Heart left ventricle (tissue), 13 donors: Measurements from ENCODE around the gene STRN3.

Experiments
- CTCF ChIP-seq, 12 donors: fragments of 200-600 bp; sonication (generic) in 4 of 12; IDR thresholded peaks; one replicate each; pipeline versions ENCODE4 v1.5.0 to v1.8.0; 2018 to 2022; ENCODE audit warnings: antibody characterized with exemption in 12 of 12, mild to moderate bottlenecking in 5 of 12
- POLR2A ChIP-seq, 2 donors: fragments of 450-650 bp; IDR thresholded peaks; one replicate each; pipeline ENCODE4 v1.6.1; 2017; ENCODE audit warnings: antibody characterized with exemption in 2 of 2, mild to moderate bottlenecking in 2 of 2, moderate library complexity in 2 of 2
- donor health status: ischemic (EF 13 %, LVEDD 7.1; RV severe dilation, severe dysfunction).
- donor health status: DM: no; HTN: yes; CAD: no.
- donor health status: DM: no; HTN: no; CAD: no.
- donor health status: ischemic (EF 25% LVEDD 6.9; RV normal size, moderate dysfunction).
- donor health status: ischemic (EF 25% LVEDD 5.7; RV mildly dilated, moderate dysfunction).
- donor health status: ischemic (EF 35%, LVEDD 5.7; RV mildly dilated, moderate dysfunction).
- donor health status: nonischemic (EF 11% LVEDD 7.7; RV severe dilation, severe dysfunction).
- donor health status: DM: yes; HTN: yes; CAD: no.
- donor health status: PGD.
- donor health status: ischemic (EF 29% LVEDD 5.4; RV normal size, mild dysfunction).
- donor health status: nonischemic (EF 23%, LVEDD 6.1; RV moderate dilation, normal function).

GRCh38 chr14:30977752-30978151 is 48.4 kb downstream of the STRN3 start:
- TF ChIP-seq CTCF (IDR thresholded peaks at IDR 0.05) (no peak), POLR2A (IDR thresholded peaks at IDR 0.05) (no peak)
